SU-DHL-6 (cell line): Measurements from ENCODE around the gene FAM184B.

ENCODE experiments used
- CTCF ChIP-seq: fragments of 200-600 bp; sonication (generic); IDR thresholded peaks from one replicate; pipeline ENCODE4 v1.5.1; 2017; ENCODE audit warnings: antibody characterized with exemption, mild to moderate bottlenecking, low read length, moderate library complexity; ENCODE audit not compliant: insufficient read depth, poor library complexity, severe bottlenecking
- EZH2phosphoT487 ChIP-seq: fragments of 200-600 bp; sonication (generic), shearing (Covaris generic); conservative IDR thresholded peaks from 2 replicates; pipeline ENCODE4 v1.6.1; 2018; ENCODE audit warnings: mild to moderate bottlenecking, antibody characterized with exemption, low read length, moderate library complexity, mixed read lengths

GRCh38 chr4:17639136-17639535 is 142.3 kb downstream of the FAM184B start:
- TF ChIP-seq CTCF (no peak), EZH2phosphoT487 (no peak)
